Heart left ventricle (tissue), 13 donors: ENCODE data around the gene NPRL2.

Source experiments
- CTCF ChIP-seq, 12 donors: fragments of 200-600 bp; sonication (generic) in 4 of 12; IDR thresholded peaks; one replicate each; pipeline versions ENCODE4 v1.5.0 to v1.8.0; 2018 to 2022; ENCODE audit warnings: antibody characterized with exemption in 12 of 12, mild to moderate bottlenecking in 5 of 12
- POLR2A ChIP-seq, 2 donors: fragments of 450-650 bp; IDR thresholded peaks; one replicate each; pipeline ENCODE4 v1.6.1; 2017; ENCODE audit warnings: antibody characterized with exemption in 2 of 2, mild to moderate bottlenecking in 2 of 2, moderate library complexity in 2 of 2
- donor health status: ischemic (EF 13 %, LVEDD 7.1; RV severe dilation, severe dysfunction).
- donor health status: DM: no; HTN: yes; CAD: no.
- donor health status: DM: no; HTN: no; CAD: no.
- donor health status: ischemic (EF 25% LVEDD 6.9; RV normal size, moderate dysfunction).
- donor health status: ischemic (EF 25% LVEDD 5.7; RV mildly dilated, moderate dysfunction).
- donor health status: ischemic (EF 35%, LVEDD 5.7; RV mildly dilated, moderate dysfunction).
- donor health status: nonischemic (EF 11% LVEDD 7.7; RV severe dilation, severe dysfunction).
- donor health status: DM: yes; HTN: yes; CAD: no.
- donor health status: PGD.
- donor health status: ischemic (EF 29% LVEDD 5.4; RV normal size, mild dysfunction).
- donor health status: nonischemic (EF 23%, LVEDD 6.1; RV moderate dilation, normal function).

GRCh38 chr3:50345586-50346234 lies 4.9 kb downstream of the NPRL2 start, which contains the start of gene ZMYND10:
- TF ChIP-seq POLR2A (IDR thresholded peaks at IDR 0.05) (no peak), CTCF (IDR thresholded peaks at IDR 0.05) (no peak)
